WERI-Rb-1 (cell line): ENCODE measurements around the gene ZC3H13.

Experiments
- DNase-seq: peaks from one replicate; pipeline ENCODE4 v3.0.0-alpha.2; 2020
- H3K27ac ChIP-seq: fragments of 250-450 bp; sonication (Bioruptor Pico); 2 replicates; pipeline ENCODE4 v1.5.1; 2020; ENCODE audit warnings: mild to moderate bottlenecking, moderate library complexity
- H3K27me3 ChIP-seq: fragments of 250-450 bp; sonication (Bioruptor Pico); 2 replicates; pipeline ENCODE4 v1.5.1; 2021; ENCODE audit warnings: mild to moderate bottlenecking, low read depth, moderate library complexity; ENCODE audit not compliant: insufficient read depth, severe bottlenecking
- H3K36me3 ChIP-seq: fragments of 250-450 bp; sonication (Bioruptor Pico); 2 replicates; pipeline ENCODE4 v1.5.1; 2020; ENCODE audit warnings: mild to moderate bottlenecking, moderate library complexity
- H3K4me3 ChIP-seq: 2 replicates; pipeline ENCODE4 v1.5.1; 2011; ENCODE audit warnings: low read depth, mild to moderate bottlenecking, control low read depth, low read length
- H3K9me3 ChIP-seq: fragments of 250-450 bp; sonication (Bioruptor Pico); 2 replicates; pipeline ENCODE4 v1.5.1; 2021; ENCODE audit warnings: mild to moderate bottlenecking, moderate library complexity; ENCODE audit not compliant: severe bottlenecking
- TF ChIP-seq, protein P1 (sequence below): IDR thresholded peaks from 2 replicates; pipeline ENCODE4 v1.5.1; 2011; ENCODE audit warnings: low read depth, mild to moderate bottlenecking, control low read depth, inconsistent platforms, low read length

The ZC3H13 gene

DNA sequence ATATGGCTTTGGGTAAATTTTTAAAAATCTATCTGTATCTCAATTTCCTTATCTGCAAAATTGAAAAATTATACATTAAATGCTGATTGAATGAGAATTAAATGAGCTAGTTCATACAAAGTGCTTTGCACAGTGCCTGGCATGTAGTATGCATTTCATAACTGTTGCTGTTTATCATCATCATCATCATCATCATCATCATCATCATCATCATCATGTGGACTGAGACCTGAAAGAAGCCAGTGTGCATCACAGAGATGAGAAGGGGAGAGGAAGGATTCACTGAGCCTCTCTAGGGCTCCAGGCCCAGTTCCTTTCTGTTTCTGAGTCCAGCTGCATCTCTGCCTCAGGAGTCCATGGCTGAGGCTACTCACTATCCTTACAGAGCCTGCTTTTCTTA lies 6.9 kb upstream of the ZC3H13 start:
- Histone ChIP-seq H3K36me3 (no peaks in the 10 kb centered on the region), H3K4me3 (no peak overlapping the region), H3K27me3 (no peaks in the 10 kb centered on the region), H3K27ac (no peak overlapping the region), H3K9me3 (no peaks in the 10 kb centered on the region)
- TF ChIP-seq, protein P1, sequence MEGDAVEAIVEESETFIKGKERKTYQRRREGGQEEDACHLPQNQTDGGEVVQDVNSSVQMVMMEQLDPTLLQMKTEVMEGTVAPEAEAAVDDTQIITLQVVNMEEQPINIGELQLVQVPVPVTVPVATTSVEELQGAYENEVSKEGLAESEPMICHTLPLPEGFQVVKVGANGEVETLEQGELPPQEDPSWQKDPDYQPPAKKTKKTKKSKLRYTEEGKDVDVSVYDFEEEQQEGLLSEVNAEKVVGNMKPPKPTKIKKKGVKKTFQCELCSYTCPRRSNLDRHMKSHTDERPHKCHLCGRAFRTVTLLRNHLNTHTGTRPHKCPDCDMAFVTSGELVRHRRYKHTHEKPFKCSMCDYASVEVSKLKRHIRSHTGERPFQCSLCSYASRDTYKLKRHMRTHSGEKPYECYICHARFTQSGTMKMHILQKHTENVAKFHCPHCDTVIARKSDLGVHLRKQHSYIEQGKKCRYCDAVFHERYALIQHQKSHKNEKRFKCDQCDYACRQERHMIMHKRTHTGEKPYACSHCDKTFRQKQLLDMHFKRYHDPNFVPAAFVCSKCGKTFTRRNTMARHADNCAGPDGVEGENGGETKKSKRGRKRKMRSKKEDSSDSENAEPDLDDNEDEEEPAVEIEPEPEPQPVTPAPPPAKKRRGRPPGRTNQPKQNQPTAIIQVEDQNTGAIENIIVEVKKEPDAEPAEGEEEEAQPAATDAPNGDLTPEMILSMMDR, result no peak
- no peak for DNase-seq

DNA sequence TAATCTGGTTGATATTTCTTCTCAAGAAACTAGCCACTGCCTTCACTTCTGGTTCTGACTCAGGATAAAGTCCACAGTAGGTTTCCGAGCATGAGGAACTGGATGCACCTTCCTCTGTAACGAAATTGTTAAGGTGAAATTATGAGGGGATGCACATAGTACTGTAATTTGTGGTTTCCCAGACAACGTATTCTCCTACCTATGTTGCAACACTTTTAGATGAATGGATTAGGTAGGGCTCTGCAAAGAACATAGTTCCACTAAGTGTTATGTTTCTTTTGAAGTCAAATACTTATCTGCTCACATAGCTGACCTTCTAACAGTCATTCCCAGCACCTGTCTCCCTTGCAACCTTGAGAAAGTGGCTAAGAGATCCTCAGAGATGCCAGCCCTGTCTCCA lies 5.7 kb upstream of the ZC3H13 start:
- TF ChIP-seq, protein P1, result no peak
- Histone ChIP-seq H3K27ac (no peak overlapping the region), H3K27me3 (no peaks in the 10 kb centered on the region), H3K4me3 (no peak overlapping the region), H3K9me3 (no peaks in the 10 kb centered on the region), H3K36me3 (no peaks in the 10 kb centered on the region)
- DNase-seq, result no peak

DNA sequence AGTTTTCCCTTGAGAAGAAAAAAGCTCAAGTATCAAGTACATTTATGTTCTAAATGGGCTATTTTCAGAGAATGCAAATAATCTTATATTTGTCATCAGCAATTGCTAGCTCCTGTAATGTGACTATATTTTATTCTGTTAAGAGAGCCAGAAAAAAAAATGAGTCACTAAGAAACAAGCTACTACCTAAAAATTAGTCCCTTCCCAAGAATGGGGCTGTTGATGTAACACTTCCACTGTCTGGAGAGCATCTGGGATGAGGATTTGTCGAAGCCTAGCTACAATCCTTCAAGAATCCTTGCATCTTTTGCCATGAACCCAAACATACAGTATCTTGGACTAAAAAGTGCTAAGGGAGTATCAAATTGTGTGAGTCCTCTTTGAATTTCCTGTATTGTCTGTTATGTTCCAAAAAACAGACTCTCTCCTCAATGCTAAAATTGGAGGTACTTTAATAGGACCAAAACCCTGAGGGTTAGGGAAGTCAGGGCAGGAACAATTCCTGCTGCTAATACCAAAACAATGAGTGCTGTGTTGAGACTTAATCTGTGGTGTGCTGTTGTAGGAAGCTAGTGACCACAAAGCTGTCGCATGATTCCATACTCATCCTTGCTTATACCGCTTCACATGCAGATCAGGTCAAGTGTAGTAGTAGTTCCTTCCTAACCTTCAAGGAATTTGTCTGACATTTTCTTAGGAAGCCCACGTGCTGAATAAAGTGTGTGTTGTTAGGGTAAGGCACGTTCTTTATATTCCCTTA lies 4.9 kb upstream of the ZC3H13 start:
- TF ChIP-seq, protein P1, result no peak
- no peak for DNase-seq
- Histone ChIP-seq H3K27ac (no peak overlapping the region), H3K36me3 (peaks cover under 1% of the 10 kb centered on the region; the same call in 1 of the 2 replicates), H3K4me3 (no peak overlapping the region), H3K9me3 (no peaks in the 10 kb centered on the region), H3K27me3 (no peaks in the 10 kb centered on the region)

DNA sequence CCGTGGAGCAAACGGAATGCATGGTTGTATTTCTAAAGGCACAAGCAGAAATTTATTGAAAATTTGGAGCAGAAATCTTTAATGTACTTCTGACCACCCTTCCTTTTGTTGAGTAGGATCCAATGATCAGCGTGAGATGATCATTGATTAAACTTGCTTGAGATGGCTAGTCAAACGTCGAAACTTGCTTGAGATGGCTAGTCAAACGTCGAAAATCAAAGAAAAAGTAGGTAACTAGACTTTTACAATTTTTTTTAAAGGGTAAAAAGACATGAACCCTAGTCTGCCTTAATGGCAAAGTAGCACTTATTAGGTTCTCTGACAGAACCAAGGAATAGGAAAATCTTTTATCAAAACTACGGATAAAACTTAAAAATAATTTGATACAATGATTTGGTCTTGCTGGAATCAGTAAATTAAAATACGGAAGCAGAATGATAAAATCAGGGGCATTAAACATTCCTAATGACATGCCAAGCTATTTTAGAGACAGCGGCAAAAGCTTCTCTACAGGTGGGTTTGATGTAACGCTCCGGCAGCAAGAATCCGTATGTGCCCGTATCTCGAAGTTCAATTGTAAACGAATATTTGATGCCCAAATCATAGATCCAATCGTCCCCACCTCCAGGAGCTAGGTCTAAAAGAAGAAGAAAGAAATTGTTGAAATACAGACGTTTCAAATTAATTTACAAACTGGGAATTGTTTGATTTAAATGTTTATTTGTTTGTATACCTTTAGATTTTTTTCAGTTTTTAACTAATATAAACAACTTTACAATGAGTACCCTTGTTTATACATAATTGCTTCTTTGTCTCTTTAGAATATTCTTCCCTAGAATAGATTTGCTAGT lies 841 bp upstream of the ZC3H13 start:
- TF ChIP-seq, protein P1, result no peak
- Histone ChIP-seq H3K36me3 (peaks cover 3% of the 10 kb centered on the region; the same call in 1 of the 2 replicates), H3K27me3 (no peaks in the 10 kb centered on the region), H3K9me3 (no peaks in the 10 kb centered on the region), H3K27ac (peak overlapping the region; percentile 89), H3K4me3 (peak overlapping the region; percentile 86)
- no peak for DNase-seq

DNA sequence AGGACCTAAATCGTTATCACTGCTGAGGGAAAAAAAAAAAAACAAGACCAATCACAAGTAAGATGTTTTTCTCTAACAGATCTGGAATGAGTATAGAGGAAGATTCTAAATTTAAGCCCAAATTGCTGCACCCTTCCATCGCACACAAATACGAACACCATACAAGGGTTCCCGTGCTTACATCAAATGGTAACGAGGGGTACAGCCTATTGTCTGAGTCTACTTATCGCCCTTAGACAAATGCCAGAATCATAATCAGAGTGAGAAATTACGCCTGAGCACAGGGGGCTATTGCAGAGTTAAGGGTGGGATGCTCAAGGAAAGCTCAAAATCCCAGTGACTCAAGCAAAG lies 603 bp downstream of the ZC3H13 start:
- no peak for DNase-seq
- Histone ChIP-seq H3K36me3 (peaks cover 3% of the 10 kb centered on the region; the same call in 1 of the 2 replicates), H3K27ac (peak overlapping the region; percentile 89), H3K4me3 (peak overlapping the region; percentile 86), H3K27me3 (no peaks in the 10 kb centered on the region), H3K9me3 (no peaks in the 10 kb centered on the region)
- TF ChIP-seq, protein P1, result no peak
